ENCODE measurements around the gene NMNAT2.

NMNAT2 gene

GRCh38 chr1:183239220-183239742 is 178.9 kb downstream of the NMNAT2 start:
- no peak for DNase-seq (ENCODE audit: extremely low read depth, low read depth)
- TF ChIP-seq CTCF (IDR thresholded peaks at IDR 0.05; ENCODE audit: low read depth, low read length), result no peak; the same call in 1 of the 2 replicates

- no peak for TF ChIP-seq CTCF (IDR thresholded peaks at IDR 0.05; ENCODE audit: low read depth, low read length)
- no peak for DNase-seq (ENCODE audit: extremely low read depth, low read depth)
These were observed 180.1 kb downstream of the NMNAT2 start for GRCh38 chr1:183238071-183238470.

GRCh38 chr1:183237046-183237445 is 181.1 kb downstream of the NMNAT2 start:
- no peak for TF ChIP-seq CTCF (IDR thresholded peaks at IDR 0.05; ENCODE audit: low read depth, low read length)

GRCh38 chr1:183236158-183236725 is 181.9 kb downstream of the NMNAT2 start:
- no peak for TF ChIP-seq CTCF (IDR thresholded peaks at IDR 0.05; ENCODE audit: low read depth, low read length)
- DNase-seq (ENCODE audit: extremely low read depth, low read depth), result no peak

More at GRCh38 chr1:183237046-183237445, 181.1 kb downstream of the NMNAT2 start:
- no peak for DNase-seq (ENCODE audit: extremely low read depth, low read depth)

- DNase-seq (ENCODE audit: extremely low read depth, low read depth), result no peak
- TF ChIP-seq CTCF (IDR thresholded peaks at IDR 0.05; ENCODE audit: low read depth, low read length), result no peak
These were observed 182.7 kb downstream of the NMNAT2 start for GRCh38 chr1:183235503-183235902.

GRCh38 chr1:183234660-183235476 is 183.3 kb downstream of the NMNAT2 start:
- TF ChIP-seq CTCF (IDR thresholded peaks at IDR 0.05; ENCODE audit: low read depth, low read length), result peak; percentile 83
- DNase-seq (ENCODE audit: extremely low read depth, low read depth), result peak; percentile 89

GRCh38 chr1:183233113-183233512 is 185.1 kb downstream of the NMNAT2 start:
- no peak for TF ChIP-seq CTCF (IDR thresholded peaks at IDR 0.05; ENCODE audit: low read depth, low read length)
- no peak for DNase-seq (ENCODE audit: extremely low read depth, low read depth)

All from AG09319 (cell line).